ENCODE data around the gene EOMES. TPM values are rescaled to one million over a fixed set of nuclear protein-coding genes. Genes with fewer than 3 reads are reported as not detected.

Gene EOMES
- total and polyA plus RNA-seq, 2 of the 8 experiments (the other 6 are each of a cell fraction or from before 2014, with no cell fraction given) = 0.09 to 0.47 TPM

DNA sequence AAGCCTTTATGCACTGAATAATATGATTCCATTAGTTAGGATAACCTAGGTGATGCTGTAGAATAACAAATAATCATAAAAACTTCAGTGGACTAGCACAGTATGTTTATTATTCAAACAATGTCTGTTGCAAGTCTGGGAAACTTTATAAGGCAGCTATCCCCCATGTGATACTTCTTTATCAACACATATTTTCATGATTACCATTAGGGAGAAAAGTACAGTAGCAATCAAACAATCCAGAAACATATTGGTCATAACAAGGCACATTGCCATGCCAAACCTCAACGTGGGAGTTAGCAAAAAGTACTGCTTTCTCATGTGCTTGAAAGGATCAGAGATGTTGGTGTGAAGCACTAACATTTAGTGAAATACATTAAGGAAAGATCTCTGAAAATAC, 35.5 kb downstream of the EOMES start:
- Histone ChIP-seq H4K20me1 (replicated peaks in 1 of 2; ENCODE audit: control insufficient read depth in 1 of 2, insufficient read depth in 2 of 2, low read length in 2 of 2) (no peaks in the 10 kb centered on the region), H2BK12ac (ENCODE audit: low read depth, low read length) (no peak overlapping the region), H3K4me1 (replicated peaks in 1 of 4; ENCODE audit: control insufficient read depth in 3 of 4, insufficient read depth in 4 of 4, low read length in 3 of 4) (peaks cover 0 to 3% (median 0%) of the 10 kb centered on the region in 4 experiments; a peak in 1 of 7 replicates), H3K9ac (replicated peaks in 1 of 4; ENCODE audit: extremely low read depth in 1 of 4, low read depth in 3 of 4, low read length in 3 of 4) (no peak overlapping the region), H2AFZ (ENCODE audit: low read length) (no peak overlapping the region), H2BK15ac (ENCODE audit: low read length) (no peak overlapping the region), H4K8ac (ENCODE audit: extremely low read depth, insufficient read depth, low read length) (no peak overlapping the region), H2BK20ac (ENCODE audit: low read length) (no peak overlapping the region), H3K36me3 (ENCODE audit: control insufficient read depth in 2 of 4, insufficient read depth in 4 of 4, low read length in 3 of 4) (no peaks in the 10 kb centered on the region), H2BK120ac (replicated peaks; ENCODE audit: low read depth, low read length) (no peak overlapping the region), H3K79me2 (ENCODE audit: control insufficient read depth in 1 of 2, insufficient read depth in 2 of 2, low read length in 2 of 2) (no peaks in the 10 kb centered on the region), H4K91ac (replicated peaks; ENCODE audit: insufficient read length, low read length) (no peak overlapping the region), H3K4me3 (ENCODE audit: extremely low read depth in 1 of 4, insufficient read depth in 2 of 4, low read depth in 3 of 4, low read length in 4 of 4) (no peak overlapping the region), H2BK5ac (ENCODE audit: low read depth, low read length) (no peak overlapping the region), H3K18ac (ENCODE audit: extremely low read depth, low read length) (no peak overlapping the region), H3K23ac (ENCODE audit: insufficient read length) (no peak overlapping the region), H3K4me2 (ENCODE audit: insufficient read depth in 1 of 2, low read depth in 2 of 2, low read length in 2 of 2) (no peak overlapping the region), H3K14ac (ENCODE audit: insufficient read length) (no peak overlapping the region), H3K27me3 (replicated peaks in 1 of 4; ENCODE audit: control insufficient read depth in 3 of 4, extremely low read depth in 1 of 4, insufficient read depth in 3 of 4, low read length in 3 of 4) (no peaks in the 10 kb centered on the region), H3K56ac (replicated peaks; ENCODE audit: insufficient read length, low read depth, low read length) (no peak overlapping the region), H3K23me2 (ENCODE audit: low read depth, low read length) (no peaks in the 10 kb centered on the region), H3K9me3 (ENCODE audit: insufficient read depth in 2 of 2, low read depth in 1 of 2, low read length in 1 of 2) (no peaks in the 10 kb centered on the region), H3K27ac (ENCODE audit: low read depth, low read length) (no peak overlapping the region), H2AK5ac (ENCODE audit: low read depth, low read length) (no peak overlapping the region), H3K4ac (replicated peaks; ENCODE audit: insufficient read length, low read depth, low read length) (no peak overlapping the region), H4K5ac (ENCODE audit: insufficient read length, low read depth, low read length) (no peak overlapping the region), H3K79me1 (ENCODE audit: low read depth, low read length) (no peaks in the 10 kb centered on the region)
- CTCF ChIA-PET (ENCODE audit: partially characterized antibody) = interaction anchor here (1.8 kb wide), 1 partner anchor 30 kb away, joined by 3 read pairs; no protein-coding TSS in a partner anchor
- POLR2A ChIA-PET (ENCODE audit: partially characterized antibody) = no interaction called here
- no peak for TF ChIP-seq HDAC2 (IDR thresholded peaks at IDR 0.05; ENCODE audit: borderline replicate concordance in 1 of 2, low read depth in 2 of 2, low read length in 2 of 2)
- TF ChIP-seq BRCA1 (IDR thresholded peaks at IDR 0.05; ENCODE audit: low read depth, low read length) = no peak
- TF ChIP-seq, protein P1, sequence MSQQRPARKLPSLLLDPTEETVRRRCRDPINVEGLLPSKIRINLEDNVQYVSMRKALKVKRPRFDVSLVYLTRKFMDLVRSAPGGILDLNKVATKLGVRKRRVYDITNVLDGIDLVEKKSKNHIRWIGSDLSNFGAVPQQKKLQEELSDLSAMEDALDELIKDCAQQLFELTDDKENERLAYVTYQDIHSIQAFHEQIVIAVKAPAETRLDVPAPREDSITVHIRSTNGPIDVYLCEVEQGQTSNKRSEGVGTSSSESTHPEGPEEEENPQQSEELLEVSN (IDR thresholded peaks at IDR 0.05) = no peak
- TF ChIP-seq, protein P2, sequence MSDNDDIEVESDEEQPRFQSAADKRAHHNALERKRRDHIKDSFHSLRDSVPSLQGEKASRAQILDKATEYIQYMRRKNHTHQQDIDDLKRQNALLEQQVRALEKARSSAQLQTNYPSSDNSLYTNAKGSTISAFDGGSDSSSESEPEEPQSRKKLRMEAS (IDR thresholded peaks at IDR 0.05) = no peak
- TF ChIP-seq TAF7 (optimal IDR thresholded peaks at IDR 0.05; ENCODE audit: borderline replicate concordance, low read depth, low read length) = no peak
- TF ChIP-seq, protein P3, sequence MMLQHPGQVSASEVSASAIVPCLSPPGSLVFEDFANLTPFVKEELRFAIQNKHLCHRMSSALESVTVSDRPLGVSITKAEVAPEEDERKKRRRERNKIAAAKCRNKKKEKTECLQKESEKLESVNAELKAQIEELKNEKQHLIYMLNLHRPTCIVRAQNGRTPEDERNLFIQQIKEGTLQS (IDR thresholded peaks at IDR 0.05; ENCODE audit: insufficient read depth, low read depth, low read length) = no peak
- TF ChIP-seq SIN3A (conservative IDR thresholded peaks at IDR 0.05 in 1 of 2, IDR thresholded peaks at IDR 0.05 in 1 of 2; ENCODE audit: low read depth in 1 of 2, low read length in 2 of 2) = no peak
- no peak for TF ChIP-seq SIRT6 (IDR thresholded peaks at IDR 0.05; ENCODE audit: low read length)
- TF ChIP-seq KDM4A (IDR thresholded peaks at IDR 0.05; ENCODE audit: low read depth, low read length, severe bottlenecking) = no peak
- TF ChIP-seq GABPA (IDR thresholded peaks at IDR 0.05; ENCODE audit: borderline replicate concordance, insufficient read depth, low read length) = no peak
- TF ChIP-seq SP4 (IDR thresholded peaks at IDR 0.05; ENCODE audit: low read length) = no peak
- no peak for TF ChIP-seq CREB1 (IDR thresholded peaks at IDR 0.05)
- TF ChIP-seq BCL11A (IDR thresholded peaks at IDR 0.05; ENCODE audit: low read depth in 2 of 2, low read length in 2 of 2) = no peak
- no peak for DNase-seq (ENCODE audit: low read depth in 1 of 2, low spot score in 2 of 2)
- no peak for FAIRE-seq
- 94% methylated on average over 1 of the region's 1 CpG; no CpG with 5 or more reads in 1 of the 2 experiments for WGBS, 2 experiments (ENCODE audit: extremely low coverage in 1 of 2, insufficient coverage in 1 of 2, insufficient read length in 1 of 2, insufficient replicate concordance in 2 of 2, low coverage in 1 of 2, low lambda C conversion rate in 2 of 2, missing lambda C conversion rate in 1 of 2)

Data from H1 (cell line).